HG02852 (cell line): ENCODE measurements around the gene KLF3.

ENCODE experiments used
- ATAC-seq: cut with Tn5 transposase; IDR thresholded peaks from one replicate; pipeline ENCODE4 v1.9.1; 2021; ENCODE audit warnings: mild to moderate bottlenecking, moderate library complexity; ENCODE audit not compliant: unreplicated experiment

KLF3 gene

DNA sequence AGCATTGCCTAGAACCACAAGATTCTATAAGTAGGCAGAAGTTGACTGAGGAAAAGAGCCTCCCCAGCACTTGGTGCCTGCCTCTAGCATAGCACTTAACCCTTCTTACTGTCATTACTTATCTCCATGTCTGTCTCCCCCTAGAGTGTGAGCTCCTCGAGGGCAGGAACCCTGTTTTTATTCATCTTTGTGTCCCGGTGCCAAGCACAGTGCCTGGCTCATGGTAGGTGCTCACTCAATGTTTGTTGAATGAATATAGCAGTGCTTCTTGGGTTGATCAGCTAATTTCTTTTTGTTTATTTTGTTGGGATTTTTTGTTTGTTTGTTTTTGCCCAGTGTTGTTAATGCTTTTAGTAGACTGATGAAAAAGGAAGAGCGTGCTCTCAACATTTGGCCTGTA lies 30.3 kb downstream of the KLF3 start:
- ATAC-seq: no peak

DNA sequence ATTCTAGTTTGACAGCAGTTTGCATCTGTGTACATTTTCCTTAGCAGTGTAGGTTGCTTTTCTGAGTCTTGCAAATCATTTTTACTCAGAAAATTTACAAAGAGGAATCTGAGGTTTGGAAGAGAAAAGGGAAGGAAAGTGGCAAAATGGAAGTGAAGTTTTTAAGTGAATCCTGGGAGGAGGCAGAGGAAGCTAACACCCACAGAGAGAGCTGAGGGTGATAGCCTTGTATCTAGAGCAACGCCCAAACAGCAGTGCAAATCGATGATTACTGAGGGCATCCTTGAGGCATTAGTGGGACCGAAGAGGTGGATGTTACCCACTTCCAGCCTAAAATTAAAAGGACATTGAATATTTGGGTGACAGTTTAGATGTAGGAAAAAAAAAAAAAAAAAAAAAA lies 31.8 kb downstream of the KLF3 start:
- ATAC-seq: no peak

DNA sequence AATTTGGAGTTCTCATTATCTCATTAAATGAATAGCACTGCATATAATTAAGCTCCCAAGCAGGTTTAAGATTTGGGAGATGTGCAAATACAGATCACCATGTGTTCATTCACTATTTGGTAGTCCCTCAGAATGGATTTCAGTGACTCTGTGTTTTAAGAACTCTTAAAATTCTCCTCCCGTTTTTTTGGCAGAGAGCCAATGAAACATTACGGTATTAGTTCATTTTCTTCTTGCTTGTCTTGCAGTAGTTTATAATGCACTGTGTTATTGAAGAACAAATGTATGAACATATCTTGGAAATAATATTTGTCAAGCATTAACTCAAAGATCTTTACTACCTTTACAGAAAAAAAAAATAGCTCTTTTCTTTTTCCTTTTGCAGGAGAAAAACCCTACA lies 32.7 kb downstream of the KLF3 start:
- no peak for ATAC-seq

DNA sequence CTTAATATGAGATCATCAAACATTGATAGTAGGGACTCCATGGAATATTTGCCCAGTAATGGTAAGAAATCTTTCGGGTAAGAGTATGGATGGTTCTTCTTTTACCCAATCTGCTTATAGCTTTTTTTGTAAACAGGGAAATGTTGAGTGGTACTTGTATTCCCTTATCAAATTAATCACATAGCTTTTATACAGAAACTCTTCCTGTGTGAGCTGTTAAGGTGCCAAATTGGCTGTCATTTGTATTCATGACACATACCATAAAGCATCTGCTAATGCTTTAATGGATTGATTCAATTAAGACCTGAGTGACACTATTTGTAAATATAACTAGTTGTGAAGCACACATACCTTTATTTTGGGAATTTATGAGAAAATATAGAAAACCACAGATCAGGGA lies 34.2 kb downstream of the KLF3 start:
- ATAC-seq: no peak

DNA sequence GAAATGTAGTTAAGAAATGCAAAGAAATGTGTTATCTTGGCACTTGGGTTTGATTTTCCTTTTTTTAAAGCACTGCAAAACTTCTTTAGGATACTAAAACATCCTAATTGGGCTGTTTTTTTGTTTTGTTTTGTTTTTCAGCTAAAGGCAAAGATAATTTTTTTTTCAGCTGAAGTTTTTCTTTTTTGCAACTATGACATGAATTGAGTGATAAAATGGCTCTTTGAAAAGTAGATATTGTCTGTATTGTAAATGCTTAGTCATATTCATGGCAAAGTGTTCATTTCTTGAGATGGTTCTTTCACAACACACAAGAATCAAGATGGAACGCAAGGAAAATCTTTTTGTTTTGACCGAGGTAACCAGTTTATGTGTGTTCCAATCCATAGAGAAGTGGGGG lies 35.1 kb downstream of the KLF3 start:
- no peak for ATAC-seq

DNA sequence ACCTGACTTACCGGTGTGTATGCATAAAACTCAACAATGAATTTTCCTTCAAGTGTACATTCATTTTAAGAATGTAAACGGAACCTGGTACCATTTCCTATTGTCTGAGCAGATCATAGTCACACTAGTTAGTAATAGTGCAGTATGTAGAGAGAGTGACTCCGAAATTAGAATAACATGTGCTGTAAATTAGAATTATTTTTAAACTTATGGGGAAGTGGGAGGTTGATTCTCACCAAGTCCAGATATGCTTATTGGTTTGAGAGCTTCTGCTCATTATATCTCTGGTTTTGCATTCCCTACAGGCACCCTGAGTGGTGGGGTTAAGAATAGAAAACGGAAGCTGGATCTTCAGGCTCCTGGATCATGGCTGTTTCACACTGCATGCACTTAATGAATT lies 39.6 kb downstream of the KLF3 start:
- no peak for ATAC-seq

DNA sequence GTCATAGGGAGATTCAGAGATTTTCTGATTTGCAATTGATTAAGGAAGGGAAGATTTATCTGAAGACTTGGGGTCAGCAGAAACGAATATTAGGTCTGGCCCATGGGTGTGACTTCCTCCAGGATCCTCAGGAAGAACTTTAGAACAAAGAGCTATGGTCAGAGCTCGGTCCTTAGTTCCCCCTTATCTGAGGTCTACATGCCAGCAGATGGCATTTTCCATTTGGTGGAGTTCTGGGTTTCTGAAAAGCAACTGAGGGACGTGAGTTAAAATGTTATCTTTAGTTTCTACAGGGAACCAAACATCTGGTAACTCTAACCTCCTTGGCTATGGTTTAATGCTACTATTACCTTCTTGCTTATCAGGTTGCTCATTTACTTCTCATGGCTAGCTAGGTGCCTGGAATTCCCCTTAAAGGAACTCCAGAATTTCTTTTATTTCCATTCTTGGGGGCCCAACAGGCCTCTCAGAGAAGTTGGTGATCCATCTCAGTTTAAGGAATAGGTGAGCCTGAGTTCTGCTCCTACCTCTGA lies 40.7 kb downstream of the KLF3 start:
- no peak for ATAC-seq

DNA sequence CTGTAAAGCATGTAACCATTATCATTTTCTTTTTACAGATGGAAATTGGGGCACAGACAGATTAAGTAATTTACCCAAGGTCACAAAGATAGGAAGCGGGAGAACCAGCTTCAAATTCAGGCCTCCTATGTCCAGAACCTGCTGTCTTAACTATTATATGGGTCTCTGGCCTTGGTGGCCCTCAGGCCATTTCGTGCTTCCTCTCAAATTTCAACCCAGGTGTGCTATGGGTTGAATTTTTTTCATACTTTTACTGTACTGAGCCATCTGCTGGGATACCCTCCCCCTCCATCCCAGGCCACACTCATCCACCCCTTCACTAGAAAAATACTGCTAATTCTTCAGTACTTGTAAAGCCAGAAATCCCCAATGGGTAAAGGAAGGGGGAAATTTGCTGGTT lies 42.3 kb downstream of the KLF3 start:
- ATAC-seq: no peak

DNA sequence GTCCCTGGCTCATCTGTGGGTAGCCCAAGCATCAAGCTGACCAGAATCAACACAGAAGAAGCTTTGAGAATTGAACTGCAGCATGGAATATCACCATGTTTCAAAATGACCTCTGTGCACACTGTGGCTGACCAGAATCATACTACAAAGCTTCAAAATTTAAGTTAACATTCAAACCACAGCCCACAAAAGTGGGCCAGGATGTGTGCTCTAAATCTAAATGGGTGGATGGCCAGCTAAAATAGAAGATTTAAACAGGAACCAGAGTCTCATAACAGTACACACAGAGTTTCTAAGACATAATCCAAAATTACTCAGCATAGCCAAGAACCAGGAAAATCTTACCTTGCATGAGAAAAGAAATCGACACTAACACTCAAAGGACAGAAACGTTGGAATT lies 46.1 kb downstream of the KLF3 start:
- ATAC-seq: peak; percentile 93

DNA sequence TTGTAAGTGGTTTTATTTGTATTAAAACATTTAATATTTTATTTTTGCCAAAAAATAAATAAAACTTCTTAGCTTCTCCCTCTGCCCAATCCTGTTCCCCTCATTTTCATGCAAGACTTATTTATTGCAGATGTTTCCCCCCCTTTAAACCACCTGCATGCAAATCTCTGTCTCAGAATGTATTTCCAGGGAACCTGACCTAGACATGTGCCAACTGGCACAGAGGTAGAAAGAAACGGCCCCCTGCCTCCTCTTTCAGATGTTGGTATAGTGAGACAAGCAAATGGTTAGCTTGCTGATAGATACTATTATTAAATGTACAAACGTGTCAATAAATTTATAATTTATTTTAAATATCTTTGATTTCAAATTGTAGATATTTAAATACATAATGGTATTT lies 47.1 kb downstream of the KLF3 start:
- ATAC-seq: no peak

DNA sequence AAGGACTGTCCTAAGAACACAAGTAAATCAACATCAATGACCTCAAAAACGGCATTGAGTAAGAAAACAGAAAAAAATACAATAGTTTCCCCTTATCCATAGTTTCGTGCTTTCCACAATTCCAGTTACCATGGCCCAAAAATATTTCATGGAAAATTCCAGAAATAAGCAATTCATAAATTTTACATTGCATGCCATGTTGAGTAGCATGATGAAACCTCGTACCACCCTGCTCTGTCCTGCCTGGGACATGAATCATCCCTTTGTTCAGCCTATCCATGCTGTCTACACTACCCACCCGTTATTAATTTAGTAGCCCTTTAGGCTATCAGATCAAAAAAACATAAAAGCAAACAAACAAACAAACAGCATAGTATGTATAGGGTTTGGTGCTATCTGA lies 51.1 kb downstream of the KLF3 start:
- ATAC-seq: no peak

DNA sequence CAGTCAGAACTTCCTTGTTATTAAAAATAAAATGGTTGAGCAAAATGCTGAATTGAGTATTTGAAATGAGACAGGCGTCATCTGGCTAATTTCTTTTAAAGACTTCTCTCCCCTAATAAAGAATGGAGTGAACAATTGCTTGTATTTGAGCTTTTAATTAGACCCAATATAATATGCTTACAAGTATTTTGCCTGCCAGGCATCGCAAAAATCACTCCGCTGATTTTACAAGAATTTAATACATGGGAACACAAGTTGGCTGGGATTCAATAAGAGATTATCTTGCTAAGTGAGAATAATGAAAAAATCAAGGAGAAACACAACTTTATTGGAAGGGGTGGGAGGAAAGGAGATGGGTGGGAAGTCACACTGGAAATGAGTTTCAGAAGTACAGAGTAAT lies 52.3 kb downstream of the KLF3 start:
- ATAC-seq: no peak

DNA sequence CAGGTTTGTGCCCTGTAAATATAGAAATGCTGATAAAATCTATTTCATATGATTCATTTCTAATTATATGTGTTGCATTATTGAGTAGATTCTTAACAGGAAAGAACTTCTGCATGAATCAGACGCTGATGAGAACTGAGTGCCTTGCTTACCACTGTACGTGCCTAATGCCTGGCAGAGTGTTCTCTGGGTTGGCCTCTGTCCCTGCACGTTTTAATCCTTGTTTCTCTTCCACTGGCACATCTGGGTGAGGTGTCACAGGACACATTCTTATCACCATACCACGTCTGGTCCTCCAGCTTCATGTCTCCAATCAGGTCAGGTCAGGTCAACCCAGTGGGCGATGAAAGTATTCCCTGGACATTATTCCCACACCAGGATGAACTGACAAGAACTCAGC lies 53.6 kb downstream of the KLF3 start:
- no peak for ATAC-seq

DNA sequence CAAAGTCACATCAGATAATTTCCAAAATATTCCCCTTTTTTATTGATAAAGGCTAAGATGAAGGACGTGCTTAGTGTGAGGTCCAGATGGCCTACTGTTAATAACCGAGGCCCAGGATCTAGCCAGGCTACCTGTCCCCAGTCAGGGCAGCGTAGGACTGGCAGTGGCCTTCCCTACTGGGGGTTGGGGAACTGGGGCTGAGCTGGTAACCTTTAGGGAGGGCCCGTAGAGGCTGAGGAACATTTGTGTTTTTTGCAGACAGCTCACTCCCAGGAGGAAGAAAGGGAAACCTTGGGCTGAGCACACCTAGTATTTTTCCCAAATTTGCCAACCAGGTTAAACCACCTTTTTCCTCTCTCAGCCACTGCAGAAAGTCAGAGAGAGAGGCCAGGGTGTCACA lies 59.1 kb downstream of the KLF3 start:
- ATAC-seq: no peak

DNA sequence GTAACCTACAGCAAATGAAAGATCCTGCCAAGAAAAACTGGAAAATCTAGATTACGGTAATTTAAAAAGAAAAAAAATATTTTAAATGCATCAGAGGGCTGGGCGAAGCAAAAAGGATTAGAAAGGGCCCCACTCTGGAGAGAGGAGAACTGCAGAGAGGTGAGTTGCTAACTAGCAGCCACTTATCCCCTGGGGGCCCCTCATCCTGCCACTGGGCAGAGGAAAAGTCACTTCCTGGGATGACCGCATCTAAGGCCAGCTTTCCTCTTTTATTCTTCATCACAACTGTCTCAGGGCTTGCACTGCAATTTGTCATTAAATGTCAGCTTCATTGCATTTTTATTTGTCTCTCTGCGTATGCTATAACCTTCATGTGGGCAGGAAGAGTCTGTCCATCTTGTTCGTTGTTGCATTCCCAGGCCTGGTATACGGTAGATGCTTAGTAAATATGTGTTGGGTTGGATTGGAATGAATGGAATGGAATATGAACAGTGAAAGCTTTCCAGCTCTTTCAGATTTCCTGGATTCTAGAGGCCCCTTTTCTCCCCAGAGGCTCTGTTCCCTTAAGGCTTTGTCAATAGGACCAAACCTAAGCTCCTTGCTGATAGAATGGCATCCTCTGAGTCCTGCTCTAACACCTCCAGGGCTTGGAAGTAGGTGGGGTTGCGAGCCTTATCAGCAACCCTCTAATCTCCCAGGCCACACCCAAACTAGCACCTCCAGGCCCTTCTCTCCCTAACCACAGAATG lies 59.9 kb downstream of the KLF3 start:
- no peak for ATAC-seq

DNA sequence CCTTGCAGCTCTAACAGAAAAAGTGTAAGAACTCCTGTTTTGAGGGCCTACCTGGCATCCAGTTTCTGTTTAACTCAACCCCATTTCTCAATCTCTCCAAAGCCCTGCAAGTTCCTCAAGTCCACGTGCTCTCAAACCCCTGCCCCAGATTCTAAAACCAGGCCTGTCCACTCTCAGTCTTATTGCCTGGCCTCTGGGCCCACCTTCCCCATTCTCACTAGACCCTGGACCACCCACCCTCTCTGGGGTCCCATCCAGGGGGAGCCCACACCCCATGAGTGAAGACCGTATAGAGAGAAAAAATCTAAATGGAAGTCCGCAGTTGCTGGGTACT lies 60.4 kb downstream of the KLF3 start:
- ATAC-seq: no peak

DNA sequence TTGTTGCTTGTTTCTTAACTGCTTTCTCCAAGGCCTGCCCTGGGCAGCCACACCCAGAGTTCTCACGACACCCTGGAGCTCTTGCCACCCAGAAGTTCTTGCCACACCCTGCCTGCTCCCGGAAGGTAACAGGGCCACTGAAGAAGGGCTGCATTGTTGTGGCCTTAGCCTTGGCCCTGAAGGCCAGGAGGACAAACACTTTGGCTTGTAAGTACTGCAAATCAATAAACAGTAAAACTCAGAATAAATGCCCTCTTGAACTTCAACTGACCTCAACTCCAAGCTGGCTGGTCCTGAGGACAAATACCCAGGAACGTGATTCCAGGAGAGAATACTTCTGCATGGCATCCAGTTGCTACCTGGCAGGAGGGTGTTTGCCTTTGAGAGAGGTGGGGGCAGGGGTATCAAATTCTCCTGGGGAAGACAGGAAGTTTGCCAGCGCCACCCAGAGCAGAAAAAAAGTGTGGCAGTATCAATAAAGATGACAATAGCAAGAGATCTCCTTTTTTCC lies 64.7 kb downstream of the KLF3 start:
- ATAC-seq: no peak

DNA sequence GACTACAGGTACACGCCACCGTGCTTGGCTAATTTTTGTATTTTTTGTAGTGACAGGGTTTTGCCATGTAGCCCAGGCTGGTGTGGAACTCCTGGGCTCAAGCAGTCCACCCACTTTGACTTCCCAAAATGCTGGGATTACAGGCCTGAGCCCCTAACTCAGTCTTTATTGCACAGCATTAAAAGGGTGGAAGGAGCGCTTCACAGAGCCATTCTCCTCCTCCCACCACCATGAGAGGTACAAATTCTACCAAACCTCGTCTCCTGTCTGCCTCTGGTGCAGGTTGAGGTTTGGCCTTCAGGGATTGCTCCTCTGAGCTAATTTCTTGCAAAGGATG lies 66.5 kb downstream of the KLF3 start:
- ATAC-seq: no peak

DNA sequence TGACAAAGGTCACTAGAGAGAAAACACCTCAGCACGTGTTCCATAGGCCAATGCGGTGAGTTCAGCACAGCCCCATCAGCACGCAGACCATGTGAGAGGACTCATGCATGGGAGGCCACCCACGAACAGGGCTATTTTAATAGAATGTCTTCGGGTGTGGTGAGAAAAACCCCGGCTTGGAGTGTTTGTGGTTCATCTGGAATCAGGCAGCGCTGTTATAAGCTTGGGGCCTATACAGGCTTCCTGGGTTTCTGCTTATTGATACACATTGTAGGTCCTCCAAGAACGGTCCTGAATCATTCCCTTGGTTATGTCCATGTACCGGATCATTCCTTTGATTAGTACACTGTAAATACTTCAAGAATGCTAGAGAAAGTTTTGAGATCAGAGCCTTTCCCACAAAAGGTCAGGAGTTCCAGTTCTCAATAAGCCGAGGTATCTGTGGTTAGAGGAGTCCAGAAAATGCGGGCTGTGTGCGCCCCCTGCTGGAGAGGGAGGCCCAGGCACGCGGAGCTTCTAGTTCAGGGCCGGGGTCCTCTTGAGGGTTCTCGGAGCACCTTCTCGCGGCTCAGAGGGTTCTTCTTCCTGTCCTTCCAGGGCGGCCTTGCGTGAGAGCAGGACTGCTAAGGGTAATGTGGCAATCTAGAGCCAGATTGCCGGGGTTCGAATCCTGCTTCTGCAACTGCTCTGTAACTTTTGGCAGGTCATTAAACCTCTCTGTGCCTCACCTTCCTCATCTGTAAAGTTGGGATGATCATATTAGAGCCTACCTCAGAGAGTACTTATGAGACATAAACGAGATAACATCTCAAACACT lies 67.0 kb downstream of the KLF3 start:
- ATAC-seq: peak; percentile 96

DNA sequence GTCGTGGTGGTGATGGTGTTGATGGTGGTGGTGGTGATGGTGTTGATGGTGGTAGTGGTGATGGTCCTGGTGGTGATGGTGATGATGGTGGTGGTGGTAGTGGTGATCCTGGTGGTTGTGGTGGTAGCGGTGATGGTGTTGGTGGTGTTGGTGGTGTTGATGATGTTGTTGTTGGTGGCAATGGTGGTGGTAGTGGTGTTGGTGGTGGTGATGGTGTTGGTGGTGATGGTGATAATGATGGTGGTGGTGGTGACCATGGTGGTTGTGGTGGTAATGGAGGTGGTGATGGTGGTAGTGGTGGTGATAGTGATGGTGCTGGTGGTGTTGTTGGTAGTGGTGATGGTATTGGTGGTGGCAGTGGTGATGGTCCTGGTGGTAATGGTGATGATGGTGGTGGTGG lies 69.7 kb downstream of the KLF3 start:
- ATAC-seq: no peak

DNA sequence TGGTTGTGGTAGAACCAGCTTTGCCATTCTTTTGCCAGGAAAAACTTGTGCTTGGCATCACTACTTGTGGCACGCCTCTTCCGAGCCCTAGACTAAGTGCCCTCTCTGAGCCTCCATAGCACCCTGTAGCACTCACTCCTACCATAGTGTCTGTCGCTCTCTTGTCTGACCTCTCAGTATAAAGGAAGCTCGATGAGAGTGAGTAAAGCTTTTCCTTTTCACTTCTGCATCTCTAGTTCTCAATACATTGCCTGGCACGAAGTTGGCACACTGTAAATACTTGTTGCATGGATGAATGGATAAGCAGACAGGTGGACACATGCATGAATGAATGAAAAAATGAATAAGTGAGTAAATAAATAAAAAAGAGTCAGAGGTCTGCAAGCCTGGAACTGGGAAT lies 70.4 kb downstream of the KLF3 start:
- ATAC-seq: no peak

DNA sequence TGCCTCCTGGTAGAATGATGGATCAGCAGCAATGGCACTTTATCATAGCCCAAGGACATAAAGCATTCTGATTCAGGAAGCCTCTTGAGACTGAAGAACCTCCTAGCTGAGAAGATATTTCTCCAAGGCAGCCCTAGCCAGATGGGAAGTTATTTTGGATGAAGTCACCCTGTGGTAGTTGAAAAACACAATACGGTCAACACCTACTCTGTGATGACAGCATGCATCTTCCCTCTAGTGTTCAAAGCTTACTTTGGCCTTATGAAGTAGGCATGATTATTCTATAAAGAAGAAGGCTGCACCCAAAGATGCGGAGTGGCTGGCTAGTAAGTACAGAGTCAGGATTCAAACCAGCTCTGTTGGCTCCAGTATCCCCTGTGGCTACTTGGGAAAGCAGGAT lies 70.9 kb downstream of the KLF3 start:
- no peak for ATAC-seq
